ENCODE measurements around the gene RASGRF2. TPM values are rescaled to one million over a fixed set of nuclear protein-coding genes. Genes with fewer than 3 reads are reported as not detected.

RASGRF2 gene
- total and polyA plus RNA-seq, 7 experiments from 2014 or later = 9.8 to 55.2 (median 30.9) TPM

GRCh38 chr5:81181576-81182316 lies 221.6 kb downstream of the RASGRF2 start:
- ATAC-seq (no peak), DNase-seq (no peak)
- H3K9me3 ChIP-seq (ENCODE audit: control insufficient read depth in 2 of 3, low read length in 3 of 3) = no peaks in the 10 kb centered on the region
- Mint-ChIP-seq H3K9me3 (no peaks in the 10 kb centered on the region), H3K36me3 (peaks cover 5 to 49% (median 18%) of the 10 kb centered on the region in 5 donors), H3K27ac (peak overlapping the region in 2 of 9 donors; percentile 54 to 76), H3K4me1 (peaks cover 0 to 20% (median 0%) of the 10 kb centered on the region in 7 donors), H3K4me3 (no peak overlapping the region), H3K27me3 (no peaks in the 10 kb centered on the region)
- ChIA-PET POLR2A (no interaction called here), CTCF (interaction anchor here (0.7 to 1.3 kb wide), 2 partner anchors 12 to 13 kb away, joined by 3 to 4 read pairs; no protein-coding TSS in a partner anchor)
- no peaks in the 10 kb centered on the region for H3K27me3 ChIP-seq (ENCODE audit: control insufficient read depth in 2 of 2, insufficient read depth in 2 of 2, low read length in 2 of 2)
- H3K27ac ChIP-seq (ENCODE audit: low read depth, low read length) = no peak overlapping the region
- no peaks in the 10 kb centered on the region for H3K4me1 ChIP-seq (ENCODE audit: control insufficient read depth in 2 of 2, insufficient read depth in 2 of 2, low read length in 2 of 2)
- intact Hi-C loops (cut with micrococcal nuclease) = no loop called here
- peaks cover 0 to 62% (median 4%) of the 10 kb centered on the region in 3 experiments for H3K36me3 ChIP-seq (ENCODE audit: control insufficient read depth in 2 of 3, insufficient read depth in 3 of 3, low read length in 3 of 3)
- no peak overlapping the region for H3K4me3 ChIP-seq (ENCODE audit: low read length)

DNA sequence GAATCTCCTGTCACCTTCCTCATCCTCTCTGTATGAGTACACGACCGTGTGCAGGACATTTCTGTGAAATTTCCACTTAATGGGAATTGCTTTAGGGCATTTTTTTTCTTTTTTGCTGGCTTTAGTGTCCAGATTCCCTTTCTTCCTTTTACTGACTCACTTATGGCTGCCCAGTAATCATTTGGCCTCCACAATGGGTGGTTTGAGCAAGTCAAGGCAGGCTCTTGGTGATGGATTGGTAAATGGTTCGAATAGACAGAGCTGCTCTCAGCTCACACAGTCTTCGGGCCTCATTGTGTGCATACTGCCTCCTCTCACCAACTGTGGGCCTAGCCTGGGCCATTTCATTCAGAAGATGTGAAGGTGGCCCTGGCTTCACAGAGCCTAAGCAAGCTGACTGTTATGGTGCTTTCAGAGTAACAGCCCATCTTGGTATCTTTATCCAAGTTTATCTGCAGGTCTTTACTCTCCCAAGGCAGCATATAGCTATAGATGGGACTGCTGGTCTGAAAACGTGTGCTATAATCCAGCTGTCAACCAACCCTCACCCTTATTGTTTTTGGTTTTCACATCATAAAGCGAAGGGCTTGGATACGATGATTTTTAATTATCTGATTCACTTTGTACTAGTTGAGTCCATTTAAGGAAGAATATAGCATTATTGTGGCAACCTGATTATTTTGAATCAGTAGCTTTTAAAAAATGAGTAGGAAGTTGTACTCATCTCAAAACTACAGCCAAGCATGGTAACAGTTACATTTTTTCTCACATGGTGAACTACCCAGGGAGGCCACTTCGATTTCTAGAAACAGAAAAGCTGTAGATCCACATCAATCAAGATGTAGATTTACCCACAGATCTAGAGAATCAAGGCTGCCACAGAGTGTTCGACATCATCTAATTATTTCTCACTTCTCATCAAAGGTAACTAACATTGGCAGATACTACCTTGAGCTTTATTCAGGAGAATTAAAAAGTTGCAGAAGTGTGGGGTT lies 222.5 kb downstream of the RASGRF2 start:
- H3K36me3 ChIP-seq (ENCODE audit: control insufficient read depth in 2 of 3, insufficient read depth in 3 of 3, low read length in 3 of 3) = peaks cover 0 to 65% (median 4%) of the 10 kb centered on the region in 3 experiments

GRCh38 chr5:81183811-81184748 lies 223.9 kb downstream of the RASGRF2 start:
- no peaks in the 10 kb centered on the region for H3K27me3 Mint-ChIP-seq
- CTCF ChIA-PET = no interaction called here
- H3K4me1 Mint-ChIP-seq = peaks cover 0 to 31% (median 0%) of the 10 kb centered on the region in 7 donors
- intact Hi-C loops (cut with micrococcal nuclease) = no loop called here
- no peaks in the 10 kb centered on the region for H3K4me1 ChIP-seq (ENCODE audit: control insufficient read depth in 2 of 2, insufficient read depth in 2 of 2, low read length in 2 of 2)
- H3K36me3 Mint-ChIP-seq = peaks cover 5 to 48% (median 15%) of the 10 kb centered on the region in 5 donors
- H3K27me3 ChIP-seq (ENCODE audit: control insufficient read depth in 2 of 2, insufficient read depth in 2 of 2, low read length in 2 of 2) = no peaks in the 10 kb centered on the region
- H3K4me3 ChIP-seq (ENCODE audit: low read length) = no peak overlapping the region
- no peaks in the 10 kb centered on the region for H3K9me3 Mint-ChIP-seq
- H3K36me3 ChIP-seq (ENCODE audit: control insufficient read depth in 2 of 3, insufficient read depth in 3 of 3, low read length in 3 of 3) = peaks cover 0 to 79% (median 4%) of the 10 kb centered on the region in 3 experiments
- POLR2A ChIA-PET = no interaction called here
- H3K4me3 Mint-ChIP-seq = no peak overlapping the region
- DNase-seq = no peak
- H3K27ac Mint-ChIP-seq = peak overlapping the region in 6 of 9 donors; percentile 9 to 34 (median 18)
- no peak for ATAC-seq
- no peaks in the 10 kb centered on the region for H3K9me3 ChIP-seq (ENCODE audit: control insufficient read depth in 2 of 3, low read length in 3 of 3)
- H3K27ac ChIP-seq (ENCODE audit: low read depth, low read length) = no peak overlapping the region

More for the DNA sequence above, 222.5 kb downstream of the RASGRF2 start:
- Mint-ChIP-seq H3K27me3 (no peaks in the 10 kb centered on the region), H3K4me1 (peaks cover 0 to 23% (median 0%) of the 10 kb centered on the region in 7 donors), H3K9me3 (no peaks in the 10 kb centered on the region), H3K4me3 (no peak overlapping the region), H3K27ac (peak overlapping the region in 3 of 9 donors; percentile 9 to 76 (median 31)), H3K36me3 (peaks cover 5 to 49% (median 16%) of the 10 kb centered on the region in 5 donors)
- intact Hi-C loops (cut with micrococcal nuclease) = no loop called here
- Histone ChIP-seq H3K9me3 (ENCODE audit: control insufficient read depth in 2 of 3, low read length in 3 of 3) (no peaks in the 10 kb centered on the region), H3K27me3 (ENCODE audit: control insufficient read depth in 2 of 2, insufficient read depth in 2 of 2, low read length in 2 of 2) (no peaks in the 10 kb centered on the region), H3K27ac (ENCODE audit: low read depth, low read length) (no peak overlapping the region), H3K4me3 (ENCODE audit: low read length) (no peak overlapping the region), H3K4me1 (ENCODE audit: control insufficient read depth in 2 of 2, insufficient read depth in 2 of 2, low read length in 2 of 2) (no peaks in the 10 kb centered on the region)
- ATAC-seq (no peak), DNase-seq (no peak)
- ChIA-PET CTCF (interaction anchor here (0.7 to 1.3 kb wide), 2 partner anchors 11 to 12 kb away, joined by 3 to 4 read pairs; no protein-coding TSS in a partner anchor), POLR2A (no interaction called here)

GRCh38 chr5:81184749-81185110 lies 224.6 kb downstream of the RASGRF2 start:
- Mint-ChIP-seq H3K4me3 (no peak overlapping the region), H3K9me3 (no peaks in the 10 kb centered on the region), H3K27ac (peak overlapping the region in 3 of 9 donors; percentile 18 to 78 (median 63)), H3K27me3 (no peaks in the 10 kb centered on the region), H3K36me3 (peaks cover 5 to 45% (median 13%) of the 10 kb centered on the region in 5 donors), H3K4me1 (peaks cover 0 to 31% (median 0%) of the 10 kb centered on the region in 7 donors)
- Histone ChIP-seq H3K4me1 (ENCODE audit: control insufficient read depth in 2 of 2, insufficient read depth in 2 of 2, low read length in 2 of 2) (no peaks in the 10 kb centered on the region), H3K9me3 (ENCODE audit: control insufficient read depth in 2 of 3, low read length in 3 of 3) (no peaks in the 10 kb centered on the region), H3K27ac (ENCODE audit: low read depth, low read length) (no peak overlapping the region), H3K4me3 (ENCODE audit: low read length) (no peak overlapping the region), H3K36me3 (ENCODE audit: control insufficient read depth in 2 of 3, insufficient read depth in 3 of 3, low read length in 3 of 3) (peaks cover 0 to 77% (median 4%) of the 10 kb centered on the region in 3 experiments), H3K27me3 (ENCODE audit: control insufficient read depth in 2 of 2, insufficient read depth in 2 of 2, low read length in 2 of 2) (no peaks in the 10 kb centered on the region)
- intact Hi-C loops (cut with micrococcal nuclease) = no loop called here
- ChIA-PET CTCF (no interaction called here), POLR2A (no interaction called here)
- ATAC-seq = no peak
- no peak for DNase-seq

GRCh38 chr5:81187885-81188284 lies 227.7 kb downstream of the RASGRF2 start:
- H3K9me3 Mint-ChIP-seq = no peaks in the 10 kb centered on the region
- Histone ChIP-seq H3K27ac (ENCODE audit: low read depth, low read length) (no peak overlapping the region), H3K9me3 (ENCODE audit: control insufficient read depth in 2 of 3, low read length in 3 of 3) (no peaks in the 10 kb centered on the region), H3K4me1 (ENCODE audit: control insufficient read depth in 2 of 2, insufficient read depth in 2 of 2, low read length in 2 of 2) (no peaks in the 10 kb centered on the region), H3K4me3 (ENCODE audit: low read length) (no peak overlapping the region), H3K27me3 (ENCODE audit: control insufficient read depth in 2 of 2, insufficient read depth in 2 of 2, low read length in 2 of 2) (no peaks in the 10 kb centered on the region), H3K36me3 (ENCODE audit: control insufficient read depth in 2 of 3, insufficient read depth in 3 of 3, low read length in 3 of 3) (peaks cover 0 to 48% (median 0%) of the 10 kb centered on the region in 3 experiments)
- no peak for ATAC-seq
- H3K27me3 Mint-ChIP-seq = no peaks in the 10 kb centered on the region
- POLR2A ChIA-PET = no interaction called here
- intact Hi-C loops (cut with micrococcal nuclease) = no loop called here
- DNase-seq = no peak
- peaks cover 0 to 23% (median 0%) of the 10 kb centered on the region in 7 donors for H3K4me1 Mint-ChIP-seq
- peaks cover 0 to 39% (median 9%) of the 10 kb centered on the region in 5 donors for H3K36me3 Mint-ChIP-seq
- H3K4me3 Mint-ChIP-seq = peak overlapping the region in 1 of 10 donors; percentile 63
- CTCF ChIA-PET = no interaction called here
- H3K27ac Mint-ChIP-seq = peak overlapping the region in 8 of 9 donors; percentile 26 to 81 (median 66)

GRCh38 chr5:81188962-81189361 lies 228.8 kb downstream of the RASGRF2 start:
- no peak overlapping the region for H3K27ac ChIP-seq (ENCODE audit: low read depth, low read length)
- no peaks in the 10 kb centered on the region for H3K9me3 Mint-ChIP-seq
- ATAC-seq (no peak), DNase-seq (no peak)
- intact Hi-C loops (cut with micrococcal nuclease) = no loop called here
- ChIA-PET CTCF (no interaction called here), POLR2A (no interaction called here)
- peaks cover 0 to 34% (median 7%) of the 10 kb centered on the region in 5 donors for H3K36me3 Mint-ChIP-seq
- no peak overlapping the region for H3K4me3 ChIP-seq (ENCODE audit: low read length)
- no peaks in the 10 kb centered on the region for H3K27me3 Mint-ChIP-seq
- no peaks in the 10 kb centered on the region for H3K4me1 ChIP-seq (ENCODE audit: control insufficient read depth in 2 of 2, insufficient read depth in 2 of 2, low read length in 2 of 2)
- peaks cover 0 to 12% (median 0%) of the 10 kb centered on the region in 7 donors for H3K4me1 Mint-ChIP-seq
- H3K27ac Mint-ChIP-seq = peak overlapping the region in 3 of 9 donors; percentile 25 to 45 (median 43)
- H3K36me3 ChIP-seq (ENCODE audit: control insufficient read depth in 2 of 3, insufficient read depth in 3 of 3, low read length in 3 of 3) = peaks cover 0 to 38% (median 0%) of the 10 kb centered on the region in 3 experiments
- no peaks in the 10 kb centered on the region for H3K27me3 ChIP-seq (ENCODE audit: control insufficient read depth in 2 of 2, insufficient read depth in 2 of 2, low read length in 2 of 2)
- H3K9me3 ChIP-seq (ENCODE audit: control insufficient read depth in 2 of 3, low read length in 3 of 3) = no peaks in the 10 kb centered on the region
- no peak overlapping the region for H3K4me3 Mint-ChIP-seq

Data from naive thymus-derived CD4-positive, alpha-beta T cell (primary cell).